Fibroblast of lung (primary cell): ENCODE measurements around the gene CWC27. TPM values are rescaled to one million over a fixed set of nuclear protein-coding genes. Genes with fewer than 3 reads are reported as not detected.

ENCODE experiments used
- DNase-seq, 2 donors: peaks; one replicate each; pipeline versions ENCODE4 v3.0.0 to v3.0.0-alpha.2; 2010; ENCODE audit warnings: low read depth in 2 of 2
- H2AFZ ChIP-seq: 2 replicates; pipeline ENCODE4 v1.5.1; 2012; ENCODE audit warnings: low read length, control low read depth, inconsistent platforms
- H3K27ac ChIP-seq: 2 replicates; pipeline ENCODE4 v1.5.1; 2011; ENCODE audit warnings: low read length, control low read depth; ENCODE audit not compliant: insufficient read depth
- H3K27me3 ChIP-seq: 2 replicates; pipeline ENCODE4 v1.5.1; 2011; ENCODE audit warnings: mild to moderate bottlenecking, low read length; ENCODE audit not compliant: control insufficient read depth, insufficient read depth
- H3K36me3 ChIP-seq: 2 replicates; pipeline ENCODE4 v1.5.1; 2011; ENCODE audit warnings: low read length; ENCODE audit not compliant: control insufficient read depth, insufficient read depth
- H3K4me1 ChIP-seq: 2 replicates; pipeline ENCODE4 v1.5.1; 2011; ENCODE audit warnings: low read length; ENCODE audit not compliant: control insufficient read depth, insufficient read depth; ENCODE audit errors: extremely low read depth
- H3K4me2 ChIP-seq: 2 replicates; pipeline ENCODE4 v1.5.1; 2011; ENCODE audit warnings: low read length, control low read depth; ENCODE audit not compliant: insufficient read depth; ENCODE audit errors: extremely low read depth
- H3K4me3 ChIP-seq, 4 experiments: fragments of 200-600 bp in 1 of 4; sonication (generic) in 1 of 4; replicated peaks in 1 of 4; 2 replicates each; pipeline ENCODE4 v1.5.1; 2011 to 2016; ENCODE audit warnings: low read length in 4 of 4, low read depth in 3 of 4, mild to moderate bottlenecking in 3 of 4, control low read depth in 2 of 4, inconsistent platforms in 1 of 4, mixed read lengths in 1 of 4; ENCODE audit not compliant: insufficient read depth in 1 of 4; ENCODE audit errors: control extremely low read depth in 1 of 4
- H3K79me2 ChIP-seq: 2 replicates; pipeline ENCODE4 v1.5.1; 2012; ENCODE audit warnings: mild to moderate bottlenecking, low read length, inconsistent platforms; ENCODE audit not compliant: control insufficient read depth, insufficient read depth
- H3K9ac ChIP-seq: 2 replicates; pipeline ENCODE4 v1.5.1; 2011; ENCODE audit warnings: mild to moderate bottlenecking, low read length, control low read depth; ENCODE audit not compliant: insufficient read depth
- H3K9me3 ChIP-seq: 2 replicates; pipeline ENCODE4 v1.5.1; 2012; ENCODE audit warnings: low read depth, low read length; ENCODE audit not compliant: control insufficient read depth, insufficient read depth
- H4K20me1 ChIP-seq: 2 replicates; pipeline ENCODE4 v1.5.1; 2011; ENCODE audit warnings: low read length; ENCODE audit not compliant: control insufficient read depth, insufficient read depth; ENCODE audit errors: extremely low read depth
- EZH2 ChIP-seq: IDR thresholded peaks from 2 replicates; pipeline ENCODE4 v1.5.1; 2012; ENCODE audit warnings: low read length, control low read depth, mild to moderate bottlenecking; ENCODE audit errors: missing control alignments
- polyA plus RNA-seq, 2 donors: library from polyadenylated mRNA; depleted of rRNA in 1 of 2; stranded (reverse) in 1 of 2; unstranded in 1 of 2; fragments of >200 nt; gene quantifications; 2 replicates each; pipeline ENCODE4 v1.2.1, GENCODE V29; 2011 to 2012; ENCODE audit warnings: missing spikeins in 1 of 2
- total RNA-seq: library from RNA; depleted of rRNA; stranded (reverse); fragments of >200 nt; gene quantifications from 2 replicates; pipeline ENCODE4 v1.2.1, GENCODE V29; 2014
- TF ChIP-seq, protein P1 (sequence below), 2 donors: IDR thresholded peaks in 1 of 2; conservative IDR thresholded peaks in 1 of 2; 1 replicate in 1 of 2; 2 replicates in 1 of 2; pipeline ENCODE4 v1.5.1; 2011 to 2012; ENCODE audit warnings: low read length in 2 of 2, control low read depth in 1 of 2, inconsistent platforms in 1 of 2, low read depth in 1 of 2, mild to moderate bottlenecking in 1 of 2

Gene CWC27
- total and polyA plus RNA-seq, 2 donors (not counting 1 experiment from before 2014, with no cell fraction given), result 17.3 to 37.5 TPM

DNA sequence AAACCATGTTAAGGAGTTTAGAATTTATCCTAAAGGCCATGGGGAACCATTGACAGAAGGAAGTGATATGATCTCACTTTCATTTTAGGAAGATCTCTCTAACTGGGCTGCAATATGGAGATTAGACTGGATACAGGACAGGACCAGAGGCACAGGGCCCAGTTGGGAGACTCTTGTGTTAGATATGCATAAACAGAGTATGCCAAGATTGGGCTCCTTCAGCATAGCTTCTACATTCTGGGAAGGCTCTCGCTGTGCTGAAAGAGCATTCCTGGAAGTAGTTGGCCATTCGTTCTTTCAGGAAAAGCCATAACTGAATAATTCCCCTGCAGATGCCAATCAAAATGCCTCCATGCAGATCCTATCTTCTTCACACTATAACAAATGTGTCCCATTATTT is 204.5 kb downstream of the CWC27 start:
- no peak for TF ChIP-seq EZH2
- TF ChIP-seq, protein P1, sequence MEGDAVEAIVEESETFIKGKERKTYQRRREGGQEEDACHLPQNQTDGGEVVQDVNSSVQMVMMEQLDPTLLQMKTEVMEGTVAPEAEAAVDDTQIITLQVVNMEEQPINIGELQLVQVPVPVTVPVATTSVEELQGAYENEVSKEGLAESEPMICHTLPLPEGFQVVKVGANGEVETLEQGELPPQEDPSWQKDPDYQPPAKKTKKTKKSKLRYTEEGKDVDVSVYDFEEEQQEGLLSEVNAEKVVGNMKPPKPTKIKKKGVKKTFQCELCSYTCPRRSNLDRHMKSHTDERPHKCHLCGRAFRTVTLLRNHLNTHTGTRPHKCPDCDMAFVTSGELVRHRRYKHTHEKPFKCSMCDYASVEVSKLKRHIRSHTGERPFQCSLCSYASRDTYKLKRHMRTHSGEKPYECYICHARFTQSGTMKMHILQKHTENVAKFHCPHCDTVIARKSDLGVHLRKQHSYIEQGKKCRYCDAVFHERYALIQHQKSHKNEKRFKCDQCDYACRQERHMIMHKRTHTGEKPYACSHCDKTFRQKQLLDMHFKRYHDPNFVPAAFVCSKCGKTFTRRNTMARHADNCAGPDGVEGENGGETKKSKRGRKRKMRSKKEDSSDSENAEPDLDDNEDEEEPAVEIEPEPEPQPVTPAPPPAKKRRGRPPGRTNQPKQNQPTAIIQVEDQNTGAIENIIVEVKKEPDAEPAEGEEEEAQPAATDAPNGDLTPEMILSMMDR (conservative IDR thresholded peaks at IDR 0.05 in 1 of 2, IDR thresholded peaks at IDR 0.05 in 1 of 2; ENCODE audit: low read depth in 1 of 2, low read length in 2 of 2), result no peak
- Histone ChIP-seq H3K9me3 (no peaks in the 10 kb centered on the region), H3K27ac (no peak overlapping the region), H3K79me2 (no peaks in the 10 kb centered on the region), H3K4me1 (no peaks in the 10 kb centered on the region), H3K4me2 (no peak overlapping the region), H3K27me3 (no peaks in the 10 kb centered on the region), H3K4me3 (no peak overlapping the region), H2AFZ (no peak overlapping the region), H4K20me1 (no peaks in the 10 kb centered on the region), H3K36me3 (no peaks in the 10 kb centered on the region), H3K9ac (no peak overlapping the region)
- peak in 1 of 2 donors; percentile 9 for DNase-seq

DNA sequence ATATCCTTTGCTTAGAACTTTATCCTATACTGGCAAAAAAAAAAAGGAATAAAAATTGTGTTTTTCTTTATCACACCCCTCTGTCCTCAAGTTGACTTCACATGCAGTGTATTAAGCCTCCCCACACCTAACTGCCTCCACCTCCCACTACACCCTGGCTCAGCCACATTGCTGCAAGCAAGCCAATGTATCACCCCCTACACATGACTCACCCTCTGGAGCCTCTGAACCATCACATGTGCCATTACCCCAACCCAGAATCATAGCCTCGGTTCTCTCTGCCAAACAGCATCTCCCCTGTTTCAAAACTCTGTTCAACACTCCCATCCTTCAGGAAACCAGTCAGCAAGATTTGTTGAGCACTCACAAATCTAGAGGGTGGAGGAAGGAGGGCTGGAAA is 209.0 kb downstream of the CWC27 start:
- H3K27ac ChIP-seq, result no peak overlapping the region
- no peak overlapping the region for H3K4me2 ChIP-seq
- no peak overlapping the region for H3K9ac ChIP-seq
- no peaks in the 10 kb centered on the region for H3K4me1 ChIP-seq
- no peaks in the 10 kb centered on the region for H3K9me3 ChIP-seq
- no peaks in the 10 kb centered on the region for H3K36me3 ChIP-seq
- TF ChIP-seq, protein P1 (conservative IDR thresholded peaks at IDR 0.05 in 1 of 2, IDR thresholded peaks at IDR 0.05 in 1 of 2; ENCODE audit: low read depth in 1 of 2, low read length in 2 of 2), result no peak
- TF ChIP-seq EZH2, result no peak
- peak; percentile 30 to 71 for DNase-seq
- no peaks in the 10 kb centered on the region for H3K27me3 ChIP-seq
- H3K79me2 ChIP-seq, result no peaks in the 10 kb centered on the region
- H2AFZ ChIP-seq, result no peak overlapping the region
- no peak overlapping the region for H3K4me3 ChIP-seq
- no peaks in the 10 kb centered on the region for H4K20me1 ChIP-seq

DNA sequence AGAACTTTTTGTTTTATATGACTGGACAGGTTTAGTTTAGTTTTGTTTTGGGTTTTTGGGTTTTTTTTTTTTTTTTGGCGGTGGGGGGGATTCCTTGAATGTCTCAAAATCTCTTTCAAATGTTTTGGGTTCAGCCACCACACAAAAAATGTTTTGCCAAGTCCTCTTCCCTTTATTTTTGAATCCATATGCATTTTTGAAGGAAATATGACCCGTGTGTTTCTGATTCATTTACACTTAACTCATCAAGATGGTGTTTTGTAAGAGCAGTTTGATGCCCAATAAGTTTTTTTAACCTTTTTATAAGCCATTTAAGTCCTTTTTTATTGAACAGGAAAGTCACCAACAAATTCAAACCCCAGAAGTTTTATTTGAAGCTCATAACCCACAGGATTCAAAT is 209.8 kb downstream of the CWC27 start:
- H3K36me3 ChIP-seq, result no peaks in the 10 kb centered on the region
- no peaks in the 10 kb centered on the region for H3K79me2 ChIP-seq
- no peaks in the 10 kb centered on the region for H3K9me3 ChIP-seq
- no peak overlapping the region for H3K9ac ChIP-seq
- no peak overlapping the region for H3K27ac ChIP-seq
- no peak for DNase-seq
- no peak overlapping the region for H2AFZ ChIP-seq
- H3K4me3 ChIP-seq, result no peak overlapping the region
- no peak overlapping the region for H3K4me2 ChIP-seq
- H3K4me1 ChIP-seq, result no peaks in the 10 kb centered on the region
- no peaks in the 10 kb centered on the region for H3K27me3 ChIP-seq
- TF ChIP-seq, protein P1 (conservative IDR thresholded peaks at IDR 0.05 in 1 of 2, IDR thresholded peaks at IDR 0.05 in 1 of 2; ENCODE audit: low read depth in 1 of 2, low read length in 2 of 2), result no peak
- TF ChIP-seq EZH2, result no peak
- no peaks in the 10 kb centered on the region for H4K20me1 ChIP-seq
